IPS-20b (cell line): Measurements from ENCODE around the gene SPTB.

Source experiments
- H3K27ac ChIP-seq: one replicate; pipeline ENCODE4 v1.5.1; 2013; ENCODE audit warnings: low read length
- H3K27me3 ChIP-seq: 2 replicates; pipeline ENCODE4 v1.6.1; 2013; ENCODE audit warnings: mild to moderate bottlenecking, low read length, inconsistent platforms; ENCODE audit not compliant: insufficient read depth
- H3K36me3 ChIP-seq: 2 replicates; pipeline ENCODE4 v1.6.1; 2013; ENCODE audit warnings: low read depth, mild to moderate bottlenecking, inconsistent platforms, low read length, moderate library complexity; ENCODE audit not compliant: insufficient read depth
- H3K4me1 ChIP-seq: 2 replicates; pipeline ENCODE4 v1.6.1; 2013; ENCODE audit warnings: mild to moderate bottlenecking, control low read depth, inconsistent platforms, low read length, moderate library complexity; ENCODE audit not compliant: insufficient read depth
- H3K4me3 ChIP-seq: 2 replicates; pipeline ENCODE4 v1.5.1; 2013; ENCODE audit warnings: mild to moderate bottlenecking, low read length, inconsistent platforms
- H3K9ac ChIP-seq: 2 replicates; pipeline ENCODE4 v1.6.1; 2013; ENCODE audit warnings: low read depth, mild to moderate bottlenecking, inconsistent platforms, low read length, moderate library complexity
- H3K9me3 ChIP-seq: 2 replicates; pipeline ENCODE4 v1.6.1; 2013; ENCODE audit warnings: mild to moderate bottlenecking, low read depth, low read length, inconsistent platforms; ENCODE audit not compliant: insufficient read depth

Gene SPTB

DNA sequence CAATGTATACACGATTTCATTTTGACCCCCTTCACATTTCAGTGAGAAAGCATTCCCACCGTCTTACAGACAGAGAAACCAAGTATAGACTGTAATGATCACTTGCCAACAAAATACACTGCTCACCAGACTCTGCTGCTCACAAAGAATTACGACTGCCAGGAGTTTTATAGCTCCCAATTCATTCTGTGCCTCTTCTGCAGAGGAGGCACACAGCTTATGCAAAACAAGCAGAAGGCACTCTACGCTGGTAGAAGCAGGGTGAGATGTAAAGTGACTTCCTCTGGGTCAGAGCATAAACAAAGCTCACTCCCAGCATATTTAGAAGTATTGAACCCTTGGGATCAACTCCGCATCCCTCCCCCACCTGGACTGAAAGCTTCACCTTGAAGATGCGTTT is 14.6 kb downstream of the SPTB start:
- Histone ChIP-seq H3K36me3 (no peaks in the 10 kb centered on the region), H3K4me3 (no peak overlapping the region), H3K4me1 (peaks cover 11% of the 10 kb centered on the region; the same call in 1 of the 2 replicates), H3K9me3 (no peaks in the 10 kb centered on the region), H3K9ac (no peak overlapping the region), H3K27ac (no peak overlapping the region), H3K27me3 (no peaks in the 10 kb centered on the region)

DNA sequence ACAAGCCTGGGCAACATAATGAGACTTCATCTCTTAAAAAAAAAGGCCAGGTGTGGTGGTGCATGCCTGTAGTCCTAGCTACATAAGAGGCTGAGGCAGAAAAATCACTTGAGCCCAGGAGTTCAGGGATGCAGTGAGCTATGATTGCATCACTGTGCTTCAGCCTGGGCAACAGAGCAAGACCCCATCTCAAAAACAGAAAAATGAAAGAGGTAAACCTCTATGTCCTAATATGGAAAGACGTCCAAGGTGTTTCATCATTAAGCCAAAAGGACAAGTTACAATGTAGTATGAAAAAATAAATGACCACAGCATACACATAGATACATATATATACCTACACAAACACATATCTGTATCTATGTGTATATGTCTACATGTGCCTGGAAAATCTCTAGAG is 15.4 kb downstream of the SPTB start:
- no peaks in the 10 kb centered on the region for H3K9me3 ChIP-seq
- H3K27ac ChIP-seq: no peak overlapping the region
- no peaks in the 10 kb centered on the region for H3K36me3 ChIP-seq
- no peaks in the 10 kb centered on the region for H3K27me3 ChIP-seq
- no peak overlapping the region for H3K4me3 ChIP-seq
- H3K4me1 ChIP-seq: peaks cover 11% of the 10 kb centered on the region; the same call in 1 of the 2 replicates
- no peak overlapping the region for H3K9ac ChIP-seq

DNA sequence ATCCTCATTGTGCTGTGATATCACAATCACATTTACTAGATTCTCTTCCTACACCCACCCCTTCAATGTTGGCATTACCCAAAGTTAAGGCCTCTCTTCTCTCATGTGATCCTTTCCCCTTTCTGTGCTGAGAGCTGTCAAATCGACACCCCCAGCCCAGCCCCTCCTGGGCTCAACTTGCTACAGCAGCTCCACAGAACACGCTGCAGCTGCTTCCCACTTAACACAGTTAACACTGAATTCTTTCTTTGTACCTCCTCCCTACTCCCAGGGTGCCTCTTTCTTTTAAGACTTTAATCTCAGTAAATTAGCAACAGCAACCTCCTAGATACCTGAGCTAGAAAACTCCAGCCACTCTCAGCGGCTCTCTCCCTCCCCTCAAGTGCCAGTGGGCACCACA is 17.8 kb downstream of the SPTB start:
- H3K4me3 ChIP-seq: no peak overlapping the region
- no peak overlapping the region for H3K9ac ChIP-seq
- no peaks in the 10 kb centered on the region for H3K9me3 ChIP-seq
- H3K27ac ChIP-seq: no peak overlapping the region
- H3K27me3 ChIP-seq: no peaks in the 10 kb centered on the region
- peaks cover 17% of the 10 kb centered on the region; the same call in 1 of the 2 replicates for H3K4me1 ChIP-seq
- H3K36me3 ChIP-seq: no peaks in the 10 kb centered on the region

DNA sequence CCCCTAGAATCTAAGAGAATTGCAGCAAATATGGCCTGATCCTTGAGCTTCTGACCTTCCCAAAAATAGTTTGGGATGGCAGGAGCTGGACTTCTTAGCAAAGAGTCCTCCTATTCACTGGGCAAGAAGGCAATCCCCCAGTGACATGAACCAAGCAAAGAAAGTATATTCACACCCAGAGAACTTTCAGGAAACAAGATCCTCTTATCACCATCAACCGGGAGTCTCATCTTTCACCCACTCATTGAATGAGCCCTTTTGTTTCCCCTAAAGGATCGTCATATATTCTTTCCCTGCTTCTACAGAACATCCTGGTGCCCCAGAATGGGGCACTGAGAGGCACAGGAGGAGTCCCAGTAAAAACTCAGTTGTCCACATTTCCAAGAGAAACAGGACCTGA is 19.7 kb downstream of the SPTB start:
- Histone ChIP-seq H3K4me1 (peaks cover 18% of the 10 kb centered on the region), H3K27ac (no peak overlapping the region), H3K9me3 (no peaks in the 10 kb centered on the region), H3K36me3 (no peaks in the 10 kb centered on the region), H3K9ac (no peak overlapping the region), H3K4me3 (no peak overlapping the region), H3K27me3 (no peaks in the 10 kb centered on the region)

DNA sequence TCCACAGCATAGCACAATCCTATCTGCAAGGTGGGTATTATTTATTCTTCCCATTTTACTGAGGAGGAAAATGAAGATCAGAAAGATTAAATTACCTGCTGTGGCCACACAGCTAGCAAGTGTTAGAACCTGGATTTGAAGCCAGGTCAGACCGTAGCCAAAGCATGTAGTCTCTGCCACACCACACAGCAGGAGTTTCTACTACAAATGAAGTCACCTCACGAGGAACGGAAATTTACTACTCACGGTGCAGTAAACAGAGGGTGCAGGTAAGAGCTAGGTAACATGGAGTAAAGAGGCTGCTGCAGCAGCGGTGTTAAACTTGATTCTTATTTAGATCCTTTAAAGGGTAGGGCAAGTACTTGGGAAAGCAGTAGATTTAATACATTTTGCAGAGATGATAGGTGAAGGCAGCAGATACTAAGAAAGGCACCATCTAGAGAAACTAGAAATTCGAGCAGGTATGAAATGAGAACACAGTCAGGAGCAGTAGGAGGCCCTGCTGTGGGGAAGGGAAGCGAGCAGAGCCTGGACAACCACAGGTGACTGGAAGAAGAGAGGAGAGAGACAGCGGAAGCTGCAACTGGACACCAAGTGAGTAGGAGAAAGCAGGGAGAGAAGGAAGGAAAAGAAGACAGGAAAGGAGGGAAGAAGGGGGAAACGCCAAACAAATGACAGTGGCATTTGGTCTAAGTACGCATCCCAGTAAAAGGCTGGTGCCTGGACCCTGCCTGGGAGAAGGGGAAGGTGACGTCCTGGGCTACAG is 21.5 kb downstream of the SPTB start:
- Histone ChIP-seq H3K27ac (no peak overlapping the region), H3K4me1 (peaks cover 17% of the 10 kb centered on the region), H3K36me3 (no peaks in the 10 kb centered on the region), H3K9me3 (no peaks in the 10 kb centered on the region), H3K4me3 (no peak overlapping the region), H3K9ac (0 out of 2 replicates have a peak overlapping the region, but pooled peaks have one; percentile 22), H3K27me3 (no peaks in the 10 kb centered on the region)

DNA sequence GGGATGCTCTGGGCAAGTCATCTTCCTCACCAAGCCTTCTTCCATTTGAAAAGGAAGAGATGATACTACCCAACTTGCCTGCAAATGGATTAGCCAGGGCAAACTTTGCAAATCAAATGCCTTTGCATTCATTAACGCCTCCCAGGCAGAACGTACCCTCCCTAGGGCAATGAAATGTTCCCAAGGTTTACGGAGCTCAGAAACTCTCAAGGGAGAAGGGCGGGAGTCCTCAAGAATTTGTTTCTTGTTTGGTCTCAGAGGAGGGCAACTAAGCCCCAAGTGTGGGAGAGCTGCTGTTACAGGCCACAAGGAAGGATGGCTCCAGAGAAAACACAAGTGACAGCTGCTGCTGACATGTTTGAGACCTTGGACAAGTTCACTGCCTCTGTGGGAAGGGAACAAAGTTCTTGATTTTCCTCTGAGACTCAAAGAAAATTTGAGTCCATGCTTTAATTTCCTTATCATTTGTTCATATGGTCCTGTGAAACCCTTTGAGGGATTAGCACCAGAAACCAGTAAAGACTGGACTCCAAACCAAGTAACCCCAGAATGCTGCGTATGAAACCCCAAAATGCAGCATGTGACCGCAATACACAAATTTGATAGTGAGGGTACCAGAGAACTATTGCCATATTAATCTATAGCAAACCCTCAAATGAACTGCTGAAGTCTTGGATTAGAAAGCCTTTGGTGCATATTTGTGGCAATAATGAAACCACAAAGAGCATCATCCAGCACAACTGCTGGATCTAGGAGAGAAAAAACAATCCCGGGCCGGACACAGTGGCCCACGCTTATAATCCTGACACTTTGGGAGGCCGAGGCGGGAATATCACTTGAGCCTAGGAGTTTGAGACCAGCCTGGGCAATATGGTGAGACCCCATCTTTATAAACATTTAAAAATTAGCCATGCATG is 22.9 kb downstream of the SPTB start:
- no peaks in the 10 kb centered on the region for H3K36me3 ChIP-seq
- H3K4me1 ChIP-seq: peaks cover 16% of the 10 kb centered on the region
- H3K4me3 ChIP-seq: no peak overlapping the region
- no peaks in the 10 kb centered on the region for H3K9me3 ChIP-seq
- H3K9ac ChIP-seq: no peak overlapping the region
- no peak overlapping the region for H3K27ac ChIP-seq
- no peaks in the 10 kb centered on the region for H3K27me3 ChIP-seq

DNA sequence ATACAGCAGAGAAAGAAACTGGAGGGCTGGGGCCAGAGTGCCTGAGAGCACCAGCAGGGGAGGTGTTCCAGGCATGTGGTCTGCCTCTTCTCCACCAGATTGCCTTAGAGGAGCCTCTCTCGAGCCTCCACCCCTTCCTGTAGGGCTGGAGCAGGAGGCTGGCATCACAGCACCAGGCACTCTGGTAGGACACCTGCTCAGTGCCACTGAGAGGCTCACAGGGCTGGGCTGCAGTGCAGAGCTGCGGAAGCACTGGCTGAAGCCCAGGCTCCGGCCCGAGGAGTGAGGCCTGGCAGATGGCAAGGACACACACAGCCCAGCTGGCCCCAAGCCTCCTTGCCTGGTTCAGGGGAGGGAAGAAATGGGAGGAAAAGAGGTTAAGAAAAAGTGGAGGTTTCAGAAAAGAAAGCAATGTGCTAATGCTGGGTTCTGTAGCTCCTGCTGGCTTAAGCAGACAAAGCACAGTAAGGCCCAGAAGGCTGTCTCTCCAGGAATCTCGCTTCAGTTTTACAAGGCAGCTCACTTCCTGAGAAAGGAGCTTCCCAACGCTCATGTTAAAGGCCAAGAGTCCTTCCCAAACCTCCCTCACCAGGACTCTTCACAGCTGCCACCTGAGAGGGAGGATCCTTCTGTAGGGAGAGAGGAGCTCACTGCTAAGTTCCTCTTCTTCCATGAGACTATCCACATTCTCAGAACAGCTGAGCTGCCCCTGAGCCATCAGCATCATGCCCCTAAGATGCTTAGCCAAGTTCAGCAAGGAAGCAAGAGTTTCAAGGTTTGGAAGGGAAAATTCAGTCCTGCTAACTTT is 23.8 kb downstream of the SPTB start:
- no peak overlapping the region for H3K4me3 ChIP-seq
- peaks cover 14% of the 10 kb centered on the region for H3K4me1 ChIP-seq
- no peaks in the 10 kb centered on the region for H3K9me3 ChIP-seq
- no peaks in the 10 kb centered on the region for H3K27me3 ChIP-seq
- no peaks in the 10 kb centered on the region for H3K36me3 ChIP-seq
- H3K27ac ChIP-seq: no peak overlapping the region
- no peak overlapping the region for H3K9ac ChIP-seq

DNA sequence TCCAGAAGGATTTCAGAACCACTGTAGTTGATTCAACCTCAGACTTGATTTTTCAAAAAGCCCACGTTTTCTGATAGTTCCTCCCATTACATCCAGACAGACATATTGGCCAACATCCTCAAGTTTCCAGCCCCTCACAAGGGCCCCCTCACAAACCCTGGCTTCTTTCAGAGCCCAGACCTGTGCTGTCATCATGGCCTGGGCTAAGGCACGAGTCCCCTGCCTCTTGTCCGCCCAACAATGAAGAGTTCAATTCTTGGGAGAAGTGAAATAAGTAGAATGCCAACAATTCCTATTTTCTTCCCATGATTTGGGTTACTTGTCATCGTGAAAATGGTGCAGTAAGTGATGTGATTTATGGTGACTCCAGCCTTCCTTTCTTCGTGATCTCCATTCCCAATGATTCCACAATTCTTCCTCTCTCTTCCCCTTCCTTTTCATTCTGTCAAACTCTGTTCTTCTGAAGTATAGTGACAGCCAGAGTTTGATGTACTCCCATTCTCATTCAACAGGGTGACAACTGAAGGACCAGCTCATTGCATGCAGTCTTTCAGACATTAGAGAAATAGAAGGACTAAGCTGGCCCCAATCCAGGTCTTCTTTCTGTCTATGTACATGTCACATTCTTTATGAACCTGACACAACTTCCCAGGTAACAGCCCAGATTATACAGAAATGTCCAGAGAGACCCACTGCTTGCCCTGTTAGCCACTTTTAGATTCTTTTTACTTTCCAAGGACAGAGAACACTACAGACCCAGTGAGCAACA is 29.2 kb downstream of the SPTB start:
- no peak overlapping the region for H3K4me3 ChIP-seq
- H3K9me3 ChIP-seq: no peaks in the 10 kb centered on the region
- no peak overlapping the region for H3K27ac ChIP-seq
- peaks cover 4% of the 10 kb centered on the region for H3K4me1 ChIP-seq
- no peaks in the 10 kb centered on the region for H3K27me3 ChIP-seq
- no peaks in the 10 kb centered on the region for H3K36me3 ChIP-seq
- no peak overlapping the region for H3K9ac ChIP-seq

DNA sequence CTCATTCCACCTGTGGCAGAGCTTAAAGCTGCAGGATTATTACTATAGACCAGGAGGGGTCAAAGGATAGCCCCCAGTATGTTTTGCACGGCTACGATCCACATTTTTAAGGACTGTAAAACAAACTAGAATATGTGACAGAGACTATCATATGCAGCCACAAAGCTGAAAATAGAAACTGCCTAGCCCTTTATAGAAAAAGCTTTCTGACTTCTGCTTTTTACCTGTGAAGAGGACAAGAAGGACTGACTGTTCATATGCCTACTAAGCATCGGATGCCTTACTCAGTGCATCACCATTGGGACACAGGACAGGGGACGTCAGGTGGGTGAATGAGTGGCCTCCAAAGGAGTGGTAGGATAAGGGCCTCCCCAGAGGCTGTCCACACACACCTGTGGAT is 29.8 kb downstream of the SPTB start:
- Histone ChIP-seq H3K27me3 (no peaks in the 10 kb centered on the region), H3K4me1 (peaks cover 8% of the 10 kb centered on the region), H3K4me3 (no peak overlapping the region), H3K9ac (no peak overlapping the region), H3K27ac (no peak overlapping the region), H3K9me3 (no peaks in the 10 kb centered on the region), H3K36me3 (no peaks in the 10 kb centered on the region)

DNA sequence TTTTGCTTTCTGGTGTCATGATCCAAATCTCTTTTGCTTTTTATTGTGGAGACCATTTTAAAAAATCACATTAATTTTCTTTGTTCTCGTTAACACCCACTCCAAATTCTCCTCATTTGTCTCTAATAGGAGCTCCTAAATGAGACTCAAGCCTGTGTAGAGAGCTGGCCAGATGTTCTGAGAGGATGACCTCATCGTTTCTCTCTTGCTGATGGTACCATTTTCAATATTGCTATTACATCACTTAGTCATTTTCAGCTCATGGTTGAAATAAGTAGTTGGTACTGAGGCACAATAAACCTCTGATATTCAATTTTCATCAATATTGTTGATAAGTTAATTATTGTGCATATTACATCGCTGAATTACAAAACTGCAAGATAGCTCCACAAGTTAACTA is 31.5 kb downstream of the SPTB start:
- Histone ChIP-seq H3K9ac (no peak overlapping the region), H3K27me3 (no peaks in the 10 kb centered on the region), H3K36me3 (no peaks in the 10 kb centered on the region), H3K9me3 (no peaks in the 10 kb centered on the region), H3K4me3 (no peak overlapping the region), H3K4me1 (peaks cover 14% of the 10 kb centered on the region), H3K27ac (no peak overlapping the region)

DNA sequence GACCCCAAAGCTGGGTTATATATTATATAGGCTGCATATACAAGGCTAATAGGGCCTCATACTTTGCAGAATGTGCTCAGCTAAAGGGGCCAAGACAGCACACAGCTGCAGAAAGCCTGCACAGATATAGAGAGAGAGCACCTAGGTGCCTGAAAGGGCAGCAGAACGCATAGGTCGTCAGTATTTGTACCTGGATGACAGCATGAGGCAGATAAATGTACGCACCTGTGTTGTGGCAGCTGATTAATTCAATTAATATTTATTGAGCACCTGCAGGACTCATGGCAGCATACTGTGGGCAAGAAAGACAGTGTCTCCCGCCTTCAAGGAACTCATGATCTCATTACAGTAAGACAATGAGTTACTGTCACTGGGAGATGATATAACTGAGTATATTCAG is 33.4 kb downstream of the SPTB start:
- H3K36me3 ChIP-seq: no peaks in the 10 kb centered on the region
- no peaks in the 10 kb centered on the region for H3K27me3 ChIP-seq
- no peaks in the 10 kb centered on the region for H3K9me3 ChIP-seq
- peaks cover 17% of the 10 kb centered on the region for H3K4me1 ChIP-seq
- H3K9ac ChIP-seq: no peak overlapping the region
- no peak overlapping the region for H3K4me3 ChIP-seq
- no peak overlapping the region for H3K27ac ChIP-seq
